Memory B cell (primary cell): ENCODE data around the gene STXBP6.

ENCODE experiments used
- ATAC-seq: fragments of 150-1000 bp; cut with Tn5 transposase; 2 replicates; pipeline ENCODE4 v1.10.0; 2021; ENCODE audit warnings: low read depth, mild to moderate bottlenecking, moderate library complexity
- DNase-seq, 2 donors: peaks; one replicate each; pipeline ENCODE4 v3.0.0; 2022; ENCODE audit warnings: low spot score in 2 of 2
- H3K27ac Mint-ChIP-seq: one replicate; pipeline ENCODE4 v1.8.0; 2022; ENCODE audit warnings: mild to moderate bottlenecking, moderate library complexity, mixed read lengths
- H3K27me3 Mint-ChIP-seq: one replicate; pipeline ENCODE4 v1.8.0; 2022; ENCODE audit warnings: mixed read lengths
- H3K36me3 Mint-ChIP-seq: one replicate; pipeline ENCODE4 v1.8.0; 2022; ENCODE audit warnings: mild to moderate bottlenecking, mixed read lengths
- H3K4me1 Mint-ChIP-seq: one replicate; pipeline ENCODE4 v1.8.0; 2022; ENCODE audit warnings: mixed read lengths
- H3K4me3 Mint-ChIP-seq: one replicate; pipeline ENCODE4 v1.8.0; 2022; ENCODE audit warnings: mild to moderate bottlenecking, moderate library complexity, mixed read lengths
- H3K9me3 Mint-ChIP-seq: one replicate; pipeline ENCODE4 v1.8.0; 2022; ENCODE audit warnings: mixed read lengths

STXBP6 gene

GRCh38 chr14:24831677-24832076 lies 218.3 kb downstream of the STXBP6 start:
- Mint-ChIP-seq H3K27me3 (peaks cover 2% of the 10 kb centered on the region), H3K4me1 (no peaks in the 10 kb centered on the region), H3K27ac (no peak overlapping the region), H3K9me3 (no peaks in the 10 kb centered on the region), H3K36me3 (no peaks in the 10 kb centered on the region), H3K4me3 (no peak overlapping the region)
- DNase-seq (no peak), ATAC-seq (no peak)

GRCh38 chr14:24829862-24830261 lies 220.1 kb downstream of the STXBP6 start:
- no peaks in the 10 kb centered on the region for H3K36me3 Mint-ChIP-seq
- H3K9me3 Mint-ChIP-seq: no peaks in the 10 kb centered on the region
- H3K4me3 Mint-ChIP-seq: no peak overlapping the region
- DNase-seq (no peak), ATAC-seq (no peak)
- peaks cover 4% of the 10 kb centered on the region for H3K27me3 Mint-ChIP-seq
- no peak overlapping the region for H3K27ac Mint-ChIP-seq
- H3K4me1 Mint-ChIP-seq: no peaks in the 10 kb centered on the region

GRCh38 chr14:24828486-24828885 lies 221.5 kb downstream of the STXBP6 start:
- Mint-ChIP-seq H3K4me1 (no peaks in the 10 kb centered on the region), H3K36me3 (no peaks in the 10 kb centered on the region), H3K9me3 (no peaks in the 10 kb centered on the region), H3K4me3 (no peak overlapping the region), H3K27me3 (peaks cover 4% of the 10 kb centered on the region), H3K27ac (no peak overlapping the region)
- ATAC-seq (no peak), DNase-seq (no peak)

- peaks cover 7% of the 10 kb centered on the region for H3K27me3 Mint-ChIP-seq
- H3K4me1 Mint-ChIP-seq: no peaks in the 10 kb centered on the region
- ATAC-seq: no peak
- no peak for DNase-seq
- no peak overlapping the region for H3K4me3 Mint-ChIP-seq
- no peak overlapping the region for H3K27ac Mint-ChIP-seq
- no peaks in the 10 kb centered on the region for H3K36me3 Mint-ChIP-seq
- no peaks in the 10 kb centered on the region for H3K9me3 Mint-ChIP-seq
Observed at GRCh38 chr14:24826390-24826789, 223.6 kb downstream of the STXBP6 start.

GRCh38 chr14:24820616-24821015 lies 229.3 kb downstream of the STXBP6 start:
- H3K4me1 Mint-ChIP-seq: no peaks in the 10 kb centered on the region
- no peaks in the 10 kb centered on the region for H3K9me3 Mint-ChIP-seq
- H3K27ac Mint-ChIP-seq: no peak overlapping the region
- H3K27me3 Mint-ChIP-seq: peaks cover 5% of the 10 kb centered on the region
- DNase-seq (no peak), ATAC-seq (no peak)
- no peaks in the 10 kb centered on the region for H3K36me3 Mint-ChIP-seq
- no peak overlapping the region for H3K4me3 Mint-ChIP-seq

- Mint-ChIP-seq H3K36me3 (no peaks in the 10 kb centered on the region), H3K9me3 (no peaks in the 10 kb centered on the region), H3K27me3 (peaks cover 7% of the 10 kb centered on the region), H3K4me1 (no peaks in the 10 kb centered on the region), H3K4me3 (no peak overlapping the region), H3K27ac (no peak overlapping the region)
- ATAC-seq (no peak), DNase-seq (no peak)
Observed at GRCh38 chr14:24818823-24819341, 231.1 kb downstream of the STXBP6 start.

GRCh38 chr14:24818058-24818822 lies 231.7 kb downstream of the STXBP6 start:
- H3K4me1 Mint-ChIP-seq: no peaks in the 10 kb centered on the region
- ATAC-seq: no peak
- no peak overlapping the region for H3K27ac Mint-ChIP-seq
- no peaks in the 10 kb centered on the region for H3K36me3 Mint-ChIP-seq
- H3K27me3 Mint-ChIP-seq: peaks cover 9% of the 10 kb centered on the region
- no peak for DNase-seq
- H3K4me3 Mint-ChIP-seq: no peak overlapping the region
- H3K9me3 Mint-ChIP-seq: no peaks in the 10 kb centered on the region

GRCh38 chr14:24817212-24818057 lies 232.5 kb downstream of the STXBP6 start:
- Mint-ChIP-seq H3K4me3 (no peak overlapping the region), H3K4me1 (no peaks in the 10 kb centered on the region), H3K9me3 (no peaks in the 10 kb centered on the region), H3K27ac (no peak overlapping the region), H3K36me3 (no peaks in the 10 kb centered on the region), H3K27me3 (peaks cover 7% of the 10 kb centered on the region)
- DNase-seq (no peak), ATAC-seq (no peak)

GRCh38 chr14:24816929-24817211 lies 233.1 kb downstream of the STXBP6 start:
- no peak overlapping the region for H3K27ac Mint-ChIP-seq
- H3K4me1 Mint-ChIP-seq: no peaks in the 10 kb centered on the region
- DNase-seq: no peak
- H3K36me3 Mint-ChIP-seq: no peaks in the 10 kb centered on the region
- no peaks in the 10 kb centered on the region for H3K9me3 Mint-ChIP-seq
- H3K4me3 Mint-ChIP-seq: no peak overlapping the region
- peaks cover 5% of the 10 kb centered on the region for H3K27me3 Mint-ChIP-seq
- ATAC-seq: no peak

- H3K4me3 Mint-ChIP-seq: no peak overlapping the region
- no peaks in the 10 kb centered on the region for H3K4me1 Mint-ChIP-seq
- H3K27ac Mint-ChIP-seq: no peak overlapping the region
- no peaks in the 10 kb centered on the region for H3K36me3 Mint-ChIP-seq
- no peaks in the 10 kb centered on the region for H3K9me3 Mint-ChIP-seq
- no peak for DNase-seq
- peaks cover 4% of the 10 kb centered on the region for H3K27me3 Mint-ChIP-seq
- ATAC-seq: no peak
Observed at GRCh38 chr14:24816011-24816928, 233.7 kb downstream of the STXBP6 start.

GRCh38 chr14:24815543-24815942 lies 234.4 kb downstream of the STXBP6 start:
- Mint-ChIP-seq H3K27me3 (peaks cover 4% of the 10 kb centered on the region), H3K4me1 (no peaks in the 10 kb centered on the region), H3K27ac (no peak overlapping the region), H3K36me3 (no peaks in the 10 kb centered on the region), H3K4me3 (no peak overlapping the region), H3K9me3 (no peaks in the 10 kb centered on the region)
- no peak for DNase-seq
- no peak for ATAC-seq

- no peak overlapping the region for H3K27ac Mint-ChIP-seq
- no peak overlapping the region for H3K4me3 Mint-ChIP-seq
- H3K27me3 Mint-ChIP-seq: peaks cover 4% of the 10 kb centered on the region
- no peak for DNase-seq
- no peaks in the 10 kb centered on the region for H3K9me3 Mint-ChIP-seq
- H3K4me1 Mint-ChIP-seq: no peaks in the 10 kb centered on the region
- no peak for ATAC-seq
- no peaks in the 10 kb centered on the region for H3K36me3 Mint-ChIP-seq
Observed at GRCh38 chr14:24814944-24815343, 235.0 kb downstream of the STXBP6 start.

GRCh38 chr14:24814346-24814745 lies 235.6 kb downstream of the STXBP6 start:
- no peak overlapping the region for H3K4me3 Mint-ChIP-seq
- no peaks in the 10 kb centered on the region for H3K36me3 Mint-ChIP-seq
- H3K27me3 Mint-ChIP-seq: peaks cover 4% of the 10 kb centered on the region
- ATAC-seq: no peak
- DNase-seq: no peak
- H3K9me3 Mint-ChIP-seq: no peaks in the 10 kb centered on the region
- no peaks in the 10 kb centered on the region for H3K4me1 Mint-ChIP-seq
- H3K27ac Mint-ChIP-seq: no peak overlapping the region

- ATAC-seq (no peak), DNase-seq (no peak)
- Mint-ChIP-seq H3K36me3 (no peaks in the 10 kb centered on the region), H3K9me3 (no peaks in the 10 kb centered on the region), H3K27ac (no peak overlapping the region), H3K4me1 (no peaks in the 10 kb centered on the region), H3K4me3 (no peak overlapping the region), H3K27me3 (peaks cover 4% of the 10 kb centered on the region)
Observed at GRCh38 chr14:24813819-24814259, 236.1 kb downstream of the STXBP6 start.
